Neutrophil (primary cell): ENCODE measurements around the gene PLEKHH1.

Source experiments
- H3K27ac ChIP-seq: fragments of 200-600 bp; sonication (generic); 2 replicates; pipeline ENCODE4 v1.5.1; 2016; ENCODE audit warnings: mild to moderate bottlenecking, moderate library complexity
- H3K27me3 ChIP-seq: fragments of 200-600 bp; sonication (generic); 2 replicates; pipeline ENCODE4 v1.6.0; 2016; ENCODE audit warnings: mild to moderate bottlenecking
- H3K36me3 ChIP-seq: fragments of 200-600 bp; sonication (generic); 2 replicates; pipeline ENCODE4 v1.5.1; 2017
- H3K4me1 ChIP-seq, 2 experiments: fragments of 200-600 bp in 1 of 2; sonication (generic) in 1 of 2; 1 replicate in 1 of 2; 2 replicates in 1 of 2; pipeline versions ENCODE4 v1.5.1 to v1.6.1; 2013 to 2016; ENCODE audit warnings: low read depth in 1 of 2, low read length in 1 of 2, mild to moderate bottlenecking in 1 of 2, moderate library complexity in 1 of 2; ENCODE audit not compliant: control insufficient read depth in 1 of 2, insufficient read depth in 1 of 2
- H3K4me3 ChIP-seq, 2 experiments: fragments of 200-600 bp in 1 of 2; sonication (generic) in 1 of 2; 1 replicate in 1 of 2; 2 replicates in 1 of 2; pipeline ENCODE4 v1.5.1; 2013 to 2016; ENCODE audit warnings: low read depth in 1 of 2, low read length in 1 of 2, mild to moderate bottlenecking in 1 of 2, moderate library complexity in 1 of 2
- H3K9me3 ChIP-seq: fragments of 200-600 bp; sonication (generic); 2 replicates; pipeline ENCODE4 v1.5.1; 2016
- TF ChIP-seq, protein P1 (sequence below): fragments of 200-600 bp; sonication (generic); IDR thresholded peaks from 2 replicates; pipeline ENCODE4 v1.5.1; 2016; ENCODE audit warnings: antibody characterized with exemption

Gene PLEKHH1

DNA sequence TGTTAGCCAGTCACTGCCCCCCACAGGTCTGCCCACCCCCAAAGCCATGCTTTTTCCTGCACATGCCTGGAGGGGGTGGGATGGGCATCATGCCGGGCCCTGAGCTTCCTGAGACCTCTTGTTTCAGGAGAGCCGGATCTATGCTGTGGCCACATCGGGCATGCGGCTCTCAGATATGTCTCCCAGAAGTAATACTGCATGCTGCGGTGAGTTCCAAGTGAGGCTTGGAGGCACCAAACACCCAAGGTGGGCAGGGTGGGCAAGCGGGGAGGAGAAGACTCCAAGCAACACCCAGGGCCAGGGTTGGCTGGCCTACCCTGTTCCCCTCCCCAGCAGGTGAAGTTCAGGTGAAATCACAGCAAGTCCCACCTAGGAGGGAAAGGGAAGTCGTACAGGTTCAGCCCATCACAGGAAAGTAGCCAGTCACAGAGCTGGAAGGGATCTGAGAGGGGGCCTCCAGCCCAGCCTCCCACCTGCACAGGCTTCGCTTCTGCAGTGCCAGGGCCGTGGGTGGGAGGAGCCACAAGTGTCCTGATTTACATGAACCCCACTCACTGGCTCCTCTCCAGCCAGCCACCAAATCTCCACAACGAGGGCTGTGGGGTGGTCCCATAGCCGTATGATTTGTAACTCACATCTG is 36.0 kb downstream of the PLEKHH1 start:
- no peaks in the 10 kb centered on the region for H3K4me1 ChIP-seq
- no peaks in the 10 kb centered on the region for H3K9me3 ChIP-seq
- TF ChIP-seq, protein P1, sequence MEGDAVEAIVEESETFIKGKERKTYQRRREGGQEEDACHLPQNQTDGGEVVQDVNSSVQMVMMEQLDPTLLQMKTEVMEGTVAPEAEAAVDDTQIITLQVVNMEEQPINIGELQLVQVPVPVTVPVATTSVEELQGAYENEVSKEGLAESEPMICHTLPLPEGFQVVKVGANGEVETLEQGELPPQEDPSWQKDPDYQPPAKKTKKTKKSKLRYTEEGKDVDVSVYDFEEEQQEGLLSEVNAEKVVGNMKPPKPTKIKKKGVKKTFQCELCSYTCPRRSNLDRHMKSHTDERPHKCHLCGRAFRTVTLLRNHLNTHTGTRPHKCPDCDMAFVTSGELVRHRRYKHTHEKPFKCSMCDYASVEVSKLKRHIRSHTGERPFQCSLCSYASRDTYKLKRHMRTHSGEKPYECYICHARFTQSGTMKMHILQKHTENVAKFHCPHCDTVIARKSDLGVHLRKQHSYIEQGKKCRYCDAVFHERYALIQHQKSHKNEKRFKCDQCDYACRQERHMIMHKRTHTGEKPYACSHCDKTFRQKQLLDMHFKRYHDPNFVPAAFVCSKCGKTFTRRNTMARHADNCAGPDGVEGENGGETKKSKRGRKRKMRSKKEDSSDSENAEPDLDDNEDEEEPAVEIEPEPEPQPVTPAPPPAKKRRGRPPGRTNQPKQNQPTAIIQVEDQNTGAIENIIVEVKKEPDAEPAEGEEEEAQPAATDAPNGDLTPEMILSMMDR: no peak
- H3K4me3 ChIP-seq: no peak overlapping the region
- peaks cover 6% of the 10 kb centered on the region for H3K27me3 ChIP-seq
- H3K27ac ChIP-seq: no peak overlapping the region
- no peaks in the 10 kb centered on the region for H3K36me3 ChIP-seq

DNA sequence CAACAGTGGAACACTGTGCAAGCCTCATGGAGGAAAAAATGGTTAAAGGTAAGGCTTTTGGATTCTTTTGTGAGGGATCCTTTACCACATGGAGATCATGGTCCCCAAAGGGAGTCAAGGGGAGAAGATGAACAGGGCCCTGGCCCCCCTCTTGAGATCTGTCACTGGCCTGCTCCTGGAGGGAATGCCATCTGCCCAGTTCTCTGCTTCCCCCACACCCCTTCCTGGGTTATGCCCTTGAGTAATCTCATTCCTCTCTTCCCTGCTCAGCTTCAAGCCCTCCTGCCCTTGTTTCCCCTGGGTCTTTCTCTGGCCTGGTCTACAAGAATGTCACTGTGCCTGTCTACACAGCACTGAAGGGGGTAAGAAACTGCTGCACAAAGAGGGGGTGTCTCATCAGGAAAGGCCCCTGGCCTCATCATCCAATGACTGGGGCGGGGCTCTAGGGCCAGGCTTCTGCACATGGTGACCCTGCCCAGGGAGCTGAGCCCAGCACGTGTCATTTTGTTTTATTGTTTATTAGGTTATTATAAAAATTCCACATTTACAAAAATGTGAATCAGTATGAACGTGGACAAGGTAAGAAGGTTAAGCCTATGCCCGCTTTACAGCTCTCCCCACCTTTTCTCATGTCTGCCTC is 36.7 kb downstream of the PLEKHH1 start:
- no peak overlapping the region for H3K27ac ChIP-seq
- H3K36me3 ChIP-seq: no peaks in the 10 kb centered on the region
- TF ChIP-seq, protein P1: no peak
- H3K4me1 ChIP-seq: no peaks in the 10 kb centered on the region
- H3K27me3 ChIP-seq: peaks cover 6% of the 10 kb centered on the region
- H3K4me3 ChIP-seq: no peak overlapping the region
- H3K9me3 ChIP-seq: no peaks in the 10 kb centered on the region

DNA sequence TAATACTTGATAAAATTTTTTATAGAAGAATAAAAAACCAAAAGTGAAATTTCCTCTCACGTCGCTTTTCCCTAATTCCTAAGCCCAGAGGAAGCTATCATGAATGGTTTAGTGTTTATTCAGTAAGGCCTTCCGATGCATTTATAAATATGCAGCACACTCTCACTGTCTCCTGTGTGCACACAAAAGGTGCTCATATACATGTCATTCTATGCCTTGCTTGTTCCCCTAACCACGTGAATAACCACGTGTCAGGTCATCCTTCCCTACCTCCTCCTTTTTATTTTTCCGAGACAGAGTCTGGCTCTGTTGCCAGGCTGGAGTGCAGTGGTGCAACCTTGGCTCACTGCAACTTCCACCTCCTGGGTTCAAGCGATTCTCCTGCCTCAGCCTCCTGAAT is 37.4 kb downstream of the PLEKHH1 start:
- H3K36me3 ChIP-seq: no peaks in the 10 kb centered on the region
- H3K9me3 ChIP-seq: no peaks in the 10 kb centered on the region
- H3K27me3 ChIP-seq: peaks cover 6% of the 10 kb centered on the region
- H3K4me1 ChIP-seq: no peaks in the 10 kb centered on the region
- H3K4me3 ChIP-seq: no peak overlapping the region
- H3K27ac ChIP-seq: no peak overlapping the region
- TF ChIP-seq, protein P1: no peak

DNA sequence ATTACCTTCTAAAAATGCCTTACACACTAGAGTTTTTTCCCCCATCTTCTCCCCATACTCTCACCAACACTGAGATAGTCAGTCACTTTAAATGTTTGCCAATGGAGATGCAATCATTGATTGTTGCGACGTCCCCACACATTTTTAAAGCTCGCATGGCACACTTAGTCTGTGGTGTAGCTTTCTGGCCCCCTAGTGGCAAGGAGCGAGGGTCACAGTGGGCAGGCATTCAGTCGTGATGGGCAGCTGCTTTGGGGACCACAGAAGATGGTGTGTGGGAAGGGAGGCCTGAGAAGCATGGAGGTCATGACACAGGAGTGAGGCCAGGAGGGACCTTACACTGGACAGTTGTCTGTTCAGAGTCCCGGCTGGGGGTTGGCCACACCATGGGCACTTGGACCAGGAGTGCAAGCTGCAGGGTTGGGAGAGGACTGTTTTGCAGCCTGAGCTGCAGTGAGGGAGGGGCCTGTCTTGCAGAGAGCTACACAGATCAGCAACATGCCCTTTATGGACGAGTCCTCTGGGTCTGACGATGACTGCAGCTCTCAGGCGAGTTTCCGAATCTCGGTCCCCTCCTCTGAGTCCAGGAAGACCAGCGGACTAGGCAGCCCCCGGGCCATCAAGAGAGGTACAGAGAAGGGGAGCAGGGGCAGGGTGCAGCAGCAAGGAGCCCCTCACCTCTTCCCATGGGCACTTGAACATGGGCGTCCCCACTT is 38.3 kb downstream of the PLEKHH1 start:
- no peak overlapping the region for H3K27ac ChIP-seq
- H3K36me3 ChIP-seq: no peaks in the 10 kb centered on the region
- peaks cover 6% of the 10 kb centered on the region for H3K27me3 ChIP-seq
- TF ChIP-seq, protein P1: no peak
- no peaks in the 10 kb centered on the region for H3K9me3 ChIP-seq
- no peaks in the 10 kb centered on the region for H3K4me1 ChIP-seq
- no peak overlapping the region for H3K4me3 ChIP-seq

DNA sequence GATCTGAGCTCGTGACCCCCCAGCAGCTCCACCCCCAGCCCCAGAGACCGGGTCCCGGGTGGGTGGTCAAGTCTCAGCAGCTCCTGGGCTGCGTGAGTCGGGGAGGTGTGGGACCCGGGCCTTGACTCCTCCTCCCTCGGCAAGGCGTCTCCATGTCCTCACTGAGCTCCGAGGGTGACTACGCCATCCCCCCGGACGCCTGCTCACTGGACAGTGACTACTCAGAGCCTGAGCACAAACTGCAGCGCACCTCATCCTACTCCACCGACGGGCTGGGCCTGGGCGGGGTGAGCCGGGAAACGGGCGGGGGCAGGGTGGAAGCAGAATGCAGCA is 38.9 kb downstream of the PLEKHH1 start:
- Histone ChIP-seq H3K9me3 (no peaks in the 10 kb centered on the region), H3K27ac (no peak overlapping the region), H3K27me3 (peaks cover 6% of the 10 kb centered on the region), H3K4me3 (no peak overlapping the region), H3K4me1 (no peaks in the 10 kb centered on the region), H3K36me3 (no peaks in the 10 kb centered on the region)
- TF ChIP-seq, protein P1: no peak
